HepG2 (cell line): ENCODE results near the gene LIN28A. TPM values are rescaled to one million over a fixed set of nuclear protein-coding genes. Genes with fewer than 3 reads are reported as not detected.

ENCODE experiments used
- ADNP ChIP-seq: sonication (generic); formaldehyde crosslinking; IDR thresholded peaks from 2 replicates; pipeline ENCODE4 v1.4.0; 2020; ENCODE audit warnings: missing genetic modification reagents
- CREB1 ChIP-seq, 2 experiments: fragments of 450-650 bp in 1 of 2; IDR thresholded peaks; 2 replicates each; pipeline ENCODE4 v1.6.1; 2016 to 2017; ENCODE audit warnings: control low read depth in 1 of 2, mild to moderate bottlenecking in 1 of 2, missing compliant biosample characterization in 1 of 2, missing genetic modification characterization in 1 of 2
- GABPA ChIP-seq, 2 experiments: IDR thresholded peaks; 2 replicates each; pipeline ENCODE4 v1.6.1; 2011 to 2016; ENCODE audit warnings: low read depth in 2 of 2, low read length in 1 of 2, missing biosample characterization in 1 of 2, missing genetic modification characterization in 1 of 2
- HMG20B ChIP-seq: conservative IDR thresholded peaks from 2 replicates; pipeline ENCODE4 v1.6.1; 2016; ENCODE audit warnings: missing genetic modification reagents, missing compliant biosample characterization
- HNRNPK ChIP-seq: fragments of 200-400 bp; formaldehyde crosslinking; IDR thresholded peaks from 2 replicates; pipeline ENCODE4 v1.6.1; 2018; ENCODE audit warnings: low read length, low read depth, moderate library complexity, mild to moderate bottlenecking; ENCODE audit not compliant: poor library complexity, severe bottlenecking
- HOXA7 ChIP-seq: sonication (generic); formaldehyde crosslinking; IDR thresholded peaks from 2 replicates; pipeline ENCODE4 v1.8.1; 2022; ENCODE audit warnings: mild to moderate bottlenecking, missing genetic modification reagents, moderate library complexity
- MEIS2 ChIP-seq: sonication (generic); formaldehyde crosslinking; IDR thresholded peaks from 2 replicates; pipeline ENCODE4 v1.9.0; 2021; ENCODE audit warnings: mild to moderate bottlenecking, missing genetic modification reagents
- NCOA1 ChIP-seq: sonication (generic); formaldehyde crosslinking; IDR thresholded peaks from 2 replicates; pipeline ENCODE4 v1.9.0; 2021; ENCODE audit warnings: missing genetic modification reagents
- PBX2 ChIP-seq: IDR thresholded peaks from 2 replicates; pipeline ENCODE4 v1.6.1; 2016; ENCODE audit warnings: control low read depth
- PHF21A ChIP-seq: sonication (generic); formaldehyde crosslinking; IDR thresholded peaks from 2 replicates; pipeline ENCODE4 v1.5.0; 2020; ENCODE audit warnings: mild to moderate bottlenecking, missing genetic modification reagents
- POLR2A ChIP-seq, 2 experiments: IDR thresholded peaks; 2 replicates each; pipeline ENCODE4 v1.6.1; 2011; ENCODE audit warnings: low read depth in 2 of 2, low read length in 2 of 2, mild to moderate bottlenecking in 1 of 2, moderate library complexity in 1 of 2; ENCODE audit not compliant: insufficient read depth in 1 of 2
- SIN3A ChIP-seq: IDR thresholded peaks from 2 replicates; pipeline ENCODE4 v1.6.1; 2011; ENCODE audit warnings: low read depth, mild to moderate bottlenecking, control low read depth, low read length, borderline replicate concordance
- SRY ChIP-seq: sonication (generic); formaldehyde crosslinking; IDR thresholded peaks from 2 replicates; pipeline ENCODE4 v1.8.0; 2022; ENCODE audit warnings: mild to moderate bottlenecking, missing genetic modification reagents
- ZBTB40 ChIP-seq, 2 experiments: fragments of 450-650 bp in 1 of 2; sonication (generic) in 1 of 2; formaldehyde crosslinking in 1 of 2; IDR thresholded peaks; 2 replicates each; pipeline versions ENCODE4 v1.6.1 to v1.8.0; 2016 to 2022; ENCODE audit warnings: antibody characterized with exemption in 1 of 2, mild to moderate bottlenecking in 1 of 2, missing genetic modification reagents in 1 of 2
- ZBTB8A ChIP-seq: sonication (generic); formaldehyde crosslinking; IDR thresholded peaks from 2 replicates; pipeline ENCODE4 v1.4.0; 2020; ENCODE audit warnings: mild to moderate bottlenecking, low read depth, missing genetic modification reagents, borderline replicate concordance
- ZNF34 ChIP-seq: sonication (generic); formaldehyde crosslinking; IDR thresholded peaks from 2 replicates; pipeline ENCODE4 v1.4.0; 2020; ENCODE audit warnings: mild to moderate bottlenecking, missing genetic modification reagents, borderline replicate concordance
- polyA plus RNA-seq, 8 experiments: library from polyadenylated mRNA; depleted of rRNA in 3 of 8; stranded (reverse) in 7 of 8; unstranded in 1 of 8; fragments of >200 nt; fragmentation: Illumina TruSeq in 4 of 8; extraction: Trizol in 4 of 8; gene quantifications; 2 replicates each; pipeline versions ENCODE4 v1.2.1 to v1.2.3, GENCODE V29; 2011 to 2016; ENCODE audit warnings: low read depth in 4 of 8, missing spikeins in 1 of 8, mixed read lengths in 1 of 8; ENCODE audit not compliant: insufficient read depth in 1 of 8
- total RNA-seq, 5 experiments: library from RNA; depleted of rRNA; stranded (reverse); fragments of >200 nt; fragmentation: Illumina TruSeq; extraction: Trizol; gene quantifications; 2 replicates each; pipeline ENCODE4 v1.2.3, GENCODE V29; 2016; ENCODE audit warnings: low read depth in 1 of 5
- TF ChIP-seq, protein P1 (sequence below), 2 experiments: sonication (generic) in 1 of 2; formaldehyde crosslinking in 1 of 2; IDR thresholded peaks; 2 replicates each; pipeline versions ENCODE4 v1.5.1 to v1.6.1; 2011 to 2020; ENCODE audit warnings: borderline replicate concordance in 1 of 2, low read depth in 1 of 2, low read length in 1 of 2, mild to moderate bottlenecking in 1 of 2, missing genetic modification reagents in 1 of 2, moderate library complexity in 1 of 2

The LIN28A gene
- total and polyA plus RNA-seq, 2 of the 13 experiments (the other 11 are each of a cell fraction or from before 2014, with no cell fraction given), result not detected

GRCh38 chr1:26408604-26409003 is 2.0 kb upstream of the LIN28A start (continued):
- TF ChIP-seq ZBTB40 (IDR thresholded peaks at IDR 0.05), result no peak
- TF ChIP-seq ZBTB40 (CRISPR knock-in tag; IDR thresholded peaks at IDR 0.05), result peak; percentile 98
- peak; percentile 72 for TF ChIP-seq PBX2 (CRISPR knock-in tag)
- TF ChIP-seq, protein P1, sequence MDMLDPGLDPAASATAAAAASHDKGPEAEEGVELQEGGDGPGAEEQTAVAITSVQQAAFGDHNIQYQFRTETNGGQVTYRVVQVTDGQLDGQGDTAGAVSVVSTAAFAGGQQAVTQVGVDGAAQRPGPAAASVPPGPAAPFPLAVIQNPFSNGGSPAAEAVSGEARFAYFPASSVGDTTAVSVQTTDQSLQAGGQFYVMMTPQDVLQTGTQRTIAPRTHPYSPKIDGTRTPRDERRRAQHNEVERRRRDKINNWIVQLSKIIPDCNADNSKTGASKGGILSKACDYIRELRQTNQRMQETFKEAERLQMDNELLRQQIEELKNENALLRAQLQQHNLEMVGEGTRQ (IDR thresholded peaks at IDR 0.05; ENCODE audit: low read depth, low read length), result no peak
- TF ChIP-seq, protein P1 (CRISPR knock-in tag; IDR thresholded peaks at IDR 0.05; ENCODE audit: borderline replicate concordance), result peak; percentile 78
- TF ChIP-seq ZNF34 (CRISPR knock-in tag), result peak; percentile 98
- TF ChIP-seq GABPA (IDR thresholded peaks at IDR 0.05; ENCODE audit: low read depth, low read length), result no peak
- peak; percentile 80 for TF ChIP-seq GABPA (CRISPR knock-in tag; IDR thresholded peaks at IDR 0.05; ENCODE audit: low read depth)
- peak; percentile 100 for TF ChIP-seq SRY (CRISPR knock-in tag)
- TF ChIP-seq PHF21A, result peak; percentile 82
- peak; percentile 100 for TF ChIP-seq SIN3A
- TF ChIP-seq HNRNPK, result no peak
- peak; percentile 100 for TF ChIP-seq MEIS2
- no peak for TF ChIP-seq POLR2A (IDR thresholded peaks at IDR 0.05; ENCODE audit: insufficient read depth in 1 of 2, low read depth in 2 of 2, low read length in 2 of 2)
- TF ChIP-seq NCOA1, result peak; percentile 100
- TF ChIP-seq ADNP (CRISPR knock-in tag), result peak; percentile 81; the same call in 1 of the 2 replicates
- peak; percentile 99 for TF ChIP-seq HOXA7 (CRISPR knock-in tag)
- TF ChIP-seq CREB1 (IDR thresholded peaks at IDR 0.05), result no peak
- TF ChIP-seq CREB1 (CRISPR knock-in tag; IDR thresholded peaks at IDR 0.05), result peak; percentile 68
- peak; percentile 100 for TF ChIP-seq HMG20B (CRISPR knock-in tag)
- TF ChIP-seq ZBTB8A (CRISPR knock-in tag), result peak; percentile 99
